AG20443 (cell line): ENCODE results near the gene ALG12.

Experiments used
- DNase-seq: peaks from one replicate; pipeline ENCODE4 v3.0.0; 2012; ENCODE audit warnings: low spot score, mixed read lengths

Gene ALG12

DNA sequence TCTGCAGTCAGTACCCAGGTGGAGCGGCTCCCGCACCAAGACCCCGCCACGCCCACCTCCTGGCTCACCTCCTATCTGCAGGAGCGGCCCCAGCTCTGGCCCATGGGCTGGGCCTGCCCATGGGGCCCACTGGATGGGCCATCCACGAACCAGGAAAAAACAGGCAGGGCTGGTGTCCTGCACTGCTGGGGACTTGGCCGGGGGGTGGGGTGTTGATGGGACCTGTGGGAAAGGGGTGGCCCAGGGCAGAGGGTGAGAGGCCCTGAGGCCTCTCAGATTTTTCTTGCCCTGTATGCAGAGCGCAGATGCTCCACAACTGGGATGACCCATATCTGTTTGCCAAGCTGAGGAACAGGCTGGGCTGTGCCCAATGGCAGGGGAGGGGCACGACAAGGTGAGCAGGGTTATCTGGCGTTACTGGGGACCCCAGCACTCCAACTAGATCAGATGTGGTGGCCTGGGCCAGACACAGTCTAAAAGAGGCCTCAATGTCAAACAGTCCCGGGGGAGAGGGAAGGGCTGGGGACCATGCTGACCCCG, 39.7 kb upstream of the ALG12 start:
- DNase-seq, result no peak

DNA sequence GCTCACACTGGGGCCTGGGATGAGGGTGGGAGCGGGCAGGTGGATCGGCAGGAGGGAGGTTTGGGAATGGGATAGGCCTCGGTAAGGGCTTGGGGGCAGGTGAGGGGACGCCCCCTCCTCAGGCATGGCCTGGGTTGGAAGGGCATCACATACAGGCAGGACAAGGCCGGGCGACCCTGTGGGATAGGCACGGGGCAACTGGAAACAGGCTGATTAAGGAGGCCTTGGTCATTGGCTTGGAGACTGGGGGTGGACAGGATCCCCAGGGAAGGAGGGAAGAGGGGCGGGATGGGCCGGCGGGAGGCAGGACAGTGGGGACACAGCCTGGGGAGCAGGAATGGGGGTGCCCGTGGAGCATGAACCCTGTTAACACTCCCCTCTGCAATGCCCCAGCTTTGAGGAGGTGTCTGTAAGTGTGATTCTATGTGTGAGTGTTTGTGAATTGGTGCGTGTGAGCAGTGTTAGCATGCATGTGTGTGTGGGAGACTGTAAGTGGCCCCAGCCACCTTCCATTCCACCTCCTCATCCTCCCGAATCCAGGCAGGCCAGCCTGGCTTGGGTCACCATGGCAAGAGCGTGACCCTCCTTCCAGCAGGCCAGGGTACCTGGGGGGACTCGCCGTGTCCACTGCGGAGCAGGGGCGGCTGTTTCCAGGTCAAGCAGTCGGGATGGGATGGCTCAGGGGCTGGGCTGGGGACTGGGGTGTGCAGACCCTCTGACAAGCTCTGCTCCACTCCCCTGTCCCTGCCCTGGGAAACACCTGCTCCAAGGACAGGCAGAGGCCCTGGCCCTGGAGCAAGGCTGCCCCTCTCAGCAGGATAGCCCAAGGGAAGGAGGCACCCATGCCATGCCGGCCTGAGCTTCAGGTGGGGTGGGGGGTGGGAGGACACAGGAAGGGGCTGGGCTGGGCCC, 38.9 kb upstream of the ALG12 start:
- DNase-seq, result no peak

DNA sequence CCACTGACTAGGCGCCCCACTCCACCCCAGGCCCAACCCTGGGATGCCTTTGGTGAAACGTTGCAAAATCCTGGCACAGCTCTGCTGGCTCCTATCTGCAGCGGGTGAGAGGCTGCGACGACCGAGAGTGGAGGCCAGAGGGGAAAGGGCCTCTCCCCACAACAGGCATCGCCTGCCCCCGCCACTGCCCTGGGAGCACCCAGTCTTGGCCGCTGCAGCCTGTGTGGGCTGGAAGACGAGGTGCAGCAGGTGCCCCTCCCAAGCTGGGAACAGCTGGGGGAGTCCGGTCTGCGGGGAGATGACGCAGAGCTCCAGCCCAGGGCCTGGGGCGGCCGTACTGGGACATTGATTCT, 38.2 kb upstream of the ALG12 start:
- no peak for DNase-seq

DNA sequence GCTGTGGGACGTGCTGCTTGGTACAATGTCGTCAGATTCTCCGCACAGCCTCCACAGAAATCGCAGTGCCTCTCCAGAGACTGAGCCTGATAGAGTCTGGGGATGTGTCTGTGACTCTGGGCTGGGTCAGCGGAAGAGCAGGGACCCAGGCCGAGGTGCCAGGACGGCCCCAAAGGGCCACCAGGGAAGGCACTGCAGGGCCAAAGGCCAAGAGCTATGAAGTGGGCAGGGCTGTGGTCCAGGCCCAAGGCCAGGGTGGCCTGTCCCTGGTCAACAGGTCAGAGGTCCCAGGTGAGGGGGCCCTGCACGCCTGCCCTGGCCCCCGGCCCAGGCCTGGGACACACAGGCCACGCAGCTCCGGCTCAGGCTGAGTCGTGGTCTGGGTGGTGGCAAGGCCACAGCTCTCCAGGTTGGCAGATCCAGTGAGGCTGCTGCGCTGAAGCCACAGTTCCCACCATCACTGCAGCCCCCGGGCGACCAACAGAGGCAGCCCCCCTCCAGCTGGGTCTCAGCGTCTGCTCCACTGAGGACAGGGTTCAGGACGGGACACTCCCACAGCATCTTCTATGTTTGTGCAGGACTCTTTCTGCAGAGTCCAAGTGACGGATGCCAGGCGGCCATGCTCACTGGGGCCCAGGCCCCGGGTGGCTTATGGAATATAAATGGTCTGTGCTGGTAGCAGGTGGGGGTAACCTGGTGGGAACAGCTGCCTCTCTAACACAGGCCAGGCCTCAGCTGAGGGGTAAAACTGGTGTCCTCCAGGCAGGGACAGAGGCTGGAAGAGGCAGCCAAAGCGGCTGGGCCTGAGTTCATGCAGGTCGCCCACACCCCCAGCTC, 37.6 kb upstream of the ALG12 start:
- DNase-seq, result no peak

DNA sequence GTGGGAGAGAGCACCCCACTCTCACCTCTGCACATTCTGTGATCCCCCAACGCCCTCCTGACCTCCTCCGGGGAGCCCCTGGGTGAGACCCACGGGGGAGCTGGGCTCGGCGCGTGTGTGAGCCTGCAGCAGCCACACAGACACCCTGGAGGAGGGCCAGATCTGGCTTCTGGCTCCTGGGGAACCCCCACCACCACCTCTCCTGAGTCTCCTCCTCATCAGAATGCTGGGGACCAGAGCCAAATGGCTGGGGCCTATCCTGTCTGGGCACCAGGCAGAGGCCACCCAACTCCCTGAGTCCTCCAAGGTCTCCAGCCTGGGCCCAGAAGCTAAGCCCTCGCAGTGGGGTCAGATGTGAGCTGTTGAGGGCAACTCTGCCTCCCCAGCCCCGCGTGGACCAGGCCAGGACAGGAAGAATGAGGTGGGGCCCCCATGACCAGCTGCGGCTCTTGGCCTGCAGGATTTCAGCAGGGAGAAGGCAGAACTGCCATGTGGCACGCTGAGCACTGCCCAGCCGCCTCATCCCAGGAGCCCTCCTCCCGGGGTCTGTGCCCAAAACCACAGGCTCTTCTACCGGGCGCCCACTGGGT, 36.8 kb upstream of the ALG12 start:
- no peak for DNase-seq

DNA sequence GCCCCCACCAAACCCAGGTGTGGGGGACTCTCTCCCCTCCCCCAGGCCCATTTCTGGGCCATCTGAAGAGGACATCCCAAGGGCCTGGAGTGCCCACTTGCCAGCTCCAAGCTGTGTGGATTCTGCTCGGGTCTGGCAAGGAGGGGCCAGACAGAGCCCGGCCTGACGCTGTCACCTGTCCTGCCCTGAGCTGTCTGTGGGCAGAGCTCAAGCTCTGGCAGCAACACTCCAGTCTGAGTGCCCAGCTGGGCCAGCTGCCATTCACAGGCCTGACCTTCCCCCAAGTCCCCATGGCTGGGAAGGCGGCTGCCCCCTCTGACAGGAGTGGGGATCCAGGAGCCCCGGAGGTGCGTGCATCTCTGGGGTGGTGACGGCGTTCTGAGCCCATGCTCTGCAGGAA, 36.1 kb upstream of the ALG12 start:
- no peak for DNase-seq

DNA sequence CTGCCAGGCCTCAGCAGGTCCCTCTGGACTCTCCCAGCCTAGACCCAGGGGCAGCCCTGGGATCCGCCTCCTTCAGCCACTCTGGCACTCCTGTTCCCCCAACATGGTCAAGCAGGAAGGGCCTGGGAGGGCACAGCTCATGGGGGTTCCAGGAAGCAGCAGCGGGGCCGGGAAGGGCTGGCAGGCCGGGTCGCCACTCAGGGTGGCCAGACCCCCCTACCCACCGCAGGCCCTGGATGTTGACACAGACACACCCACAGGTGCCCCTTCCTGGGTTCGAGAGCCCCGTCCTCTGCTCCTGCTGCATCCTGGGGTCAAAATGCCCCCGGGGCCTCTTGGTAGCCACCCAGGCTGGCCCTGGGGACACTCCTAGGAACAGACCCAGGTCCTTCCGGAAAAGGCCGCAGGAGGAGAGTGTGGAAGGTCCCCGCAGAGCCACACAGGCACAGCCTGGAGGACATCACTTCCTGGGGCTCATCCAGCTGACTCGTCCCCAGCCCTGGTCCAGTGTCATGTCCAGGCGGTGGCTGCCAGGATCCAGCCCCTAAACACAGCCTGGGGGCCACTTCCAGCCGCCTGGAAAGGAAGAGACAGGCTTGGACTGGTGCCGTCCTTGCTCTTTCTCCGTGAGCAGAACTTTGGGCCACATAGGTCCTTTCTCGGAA, 35.6 kb upstream of the ALG12 start:
- no peak for DNase-seq

DNA sequence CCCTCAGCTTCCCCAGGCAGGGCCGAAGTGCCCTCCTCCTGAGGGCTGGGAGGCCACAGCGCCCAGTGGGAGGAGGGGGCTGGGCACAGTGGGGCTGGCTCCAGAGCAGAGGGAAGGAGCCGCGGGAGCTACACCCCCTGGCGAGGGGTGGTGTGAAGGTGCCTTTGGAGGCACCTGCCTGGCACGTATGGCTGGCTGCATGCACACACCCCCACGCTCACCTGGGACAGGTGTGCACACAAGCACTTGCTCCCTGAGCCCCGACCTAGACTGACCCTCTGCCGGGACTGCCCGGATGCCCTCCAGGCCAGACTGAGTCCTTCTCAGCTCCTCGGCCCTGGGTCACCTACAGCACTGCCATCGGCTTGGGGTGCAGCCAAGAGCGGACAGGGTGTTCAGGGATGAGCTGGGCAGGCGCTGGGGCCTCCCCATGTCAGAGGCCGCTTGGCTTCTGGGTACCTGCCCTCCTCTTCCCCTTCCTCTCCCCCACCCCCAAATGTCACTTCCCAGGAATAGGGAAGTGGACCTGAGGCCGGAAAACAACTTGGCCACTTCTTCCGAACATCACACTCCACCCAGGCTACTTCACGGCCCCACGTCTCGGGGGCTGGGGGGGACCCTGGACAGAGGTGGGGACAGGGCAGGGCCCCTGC, 34.9 kb upstream of the ALG12 start:
- no peak for DNase-seq

DNA sequence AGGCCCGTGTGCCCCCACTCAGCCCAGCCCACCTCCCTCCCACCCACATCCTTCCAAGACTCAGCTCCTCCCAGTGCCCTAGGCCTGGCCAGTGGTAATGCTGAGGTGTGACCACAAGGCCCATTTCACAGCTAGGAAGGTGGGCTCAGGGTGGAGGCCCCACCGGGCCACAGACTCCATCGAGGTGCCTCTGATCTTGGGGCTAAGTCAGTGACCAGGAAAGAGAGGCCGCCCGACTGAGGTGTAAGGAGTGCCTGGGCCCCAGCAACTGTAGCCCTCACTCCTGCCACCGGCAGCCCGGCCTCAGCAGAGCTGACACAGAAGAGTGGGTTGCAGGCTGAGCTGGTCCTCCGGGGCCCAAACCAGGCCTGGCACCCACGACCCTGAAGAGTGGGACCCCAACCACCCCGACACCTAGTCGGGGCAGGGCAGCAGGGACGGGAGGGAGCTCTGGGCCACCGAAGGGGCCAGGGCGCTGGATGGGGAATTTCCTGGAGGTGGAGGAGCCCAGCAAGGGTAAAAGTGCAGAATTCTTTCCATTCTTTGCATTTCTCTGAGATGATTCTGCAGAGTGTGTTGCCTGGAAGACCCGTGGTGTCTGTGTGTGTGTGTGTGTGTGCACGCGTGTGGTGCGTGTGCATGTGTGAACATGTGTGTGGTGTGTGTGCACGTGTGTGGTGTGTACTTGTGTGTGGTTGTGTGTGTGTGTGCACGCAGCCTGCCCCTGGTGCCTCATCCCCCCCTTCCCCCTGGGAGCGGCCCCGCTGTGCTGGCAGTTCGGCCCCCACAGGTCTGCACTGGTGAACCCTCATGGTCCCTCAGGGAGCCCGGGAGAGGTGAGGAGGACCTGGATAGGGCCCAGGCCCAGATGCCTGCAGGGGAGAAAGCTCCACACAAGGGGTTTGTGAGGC, 34.0 kb upstream of the ALG12 start:
- peak; percentile 81 for DNase-seq

DNA sequence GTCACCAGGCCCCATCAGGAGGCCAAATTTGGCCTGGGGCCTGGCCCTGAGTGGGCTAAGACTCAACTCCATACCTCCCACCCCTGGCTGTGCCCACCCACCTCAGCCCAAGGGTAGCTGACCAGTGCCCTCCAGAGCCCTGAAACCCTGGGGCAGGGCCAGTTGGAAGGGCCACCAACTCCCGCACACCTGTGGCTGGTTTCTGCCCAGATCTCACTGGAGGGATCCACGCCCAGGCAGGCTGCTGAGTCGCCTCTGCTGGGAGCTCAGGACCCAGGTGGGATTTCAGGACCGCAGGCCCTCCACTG, 33.4 kb upstream of the ALG12 start:
- no peak for DNase-seq

DNA sequence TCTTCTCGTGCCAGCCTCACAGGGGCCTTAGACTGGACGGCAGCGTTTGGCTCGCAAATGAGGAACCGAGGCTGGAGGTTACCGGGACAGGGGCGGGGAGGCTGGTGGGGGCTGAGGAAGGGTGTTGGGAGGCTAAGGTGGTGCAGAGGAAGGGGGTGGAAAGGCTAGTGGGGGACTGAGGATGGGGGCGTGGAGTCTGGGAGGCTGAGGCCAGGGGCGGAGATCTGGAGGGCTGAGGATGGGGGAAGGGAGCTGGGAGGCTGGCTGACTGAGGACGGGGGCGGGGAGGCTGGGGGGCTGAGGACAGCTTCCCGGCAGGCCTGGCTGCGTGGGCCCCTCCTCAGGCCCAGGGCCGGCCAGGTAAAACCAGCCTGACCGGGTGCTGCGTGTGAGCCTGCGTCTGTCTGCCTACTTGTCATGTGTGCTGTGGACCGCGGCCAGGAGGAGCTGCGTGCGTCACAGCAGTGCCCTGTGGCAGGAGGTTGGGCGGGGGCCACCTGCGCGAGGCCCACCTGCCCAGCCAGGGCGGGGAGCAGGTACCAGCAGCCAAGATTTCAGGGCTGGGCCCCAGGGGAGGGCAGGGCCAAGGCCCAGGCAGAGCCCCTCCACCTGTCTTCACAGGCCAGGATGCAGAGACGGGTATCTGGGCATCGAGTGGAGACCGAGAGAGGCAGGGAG, 32.9 kb upstream of the ALG12 start:
- no peak for DNase-seq

DNA sequence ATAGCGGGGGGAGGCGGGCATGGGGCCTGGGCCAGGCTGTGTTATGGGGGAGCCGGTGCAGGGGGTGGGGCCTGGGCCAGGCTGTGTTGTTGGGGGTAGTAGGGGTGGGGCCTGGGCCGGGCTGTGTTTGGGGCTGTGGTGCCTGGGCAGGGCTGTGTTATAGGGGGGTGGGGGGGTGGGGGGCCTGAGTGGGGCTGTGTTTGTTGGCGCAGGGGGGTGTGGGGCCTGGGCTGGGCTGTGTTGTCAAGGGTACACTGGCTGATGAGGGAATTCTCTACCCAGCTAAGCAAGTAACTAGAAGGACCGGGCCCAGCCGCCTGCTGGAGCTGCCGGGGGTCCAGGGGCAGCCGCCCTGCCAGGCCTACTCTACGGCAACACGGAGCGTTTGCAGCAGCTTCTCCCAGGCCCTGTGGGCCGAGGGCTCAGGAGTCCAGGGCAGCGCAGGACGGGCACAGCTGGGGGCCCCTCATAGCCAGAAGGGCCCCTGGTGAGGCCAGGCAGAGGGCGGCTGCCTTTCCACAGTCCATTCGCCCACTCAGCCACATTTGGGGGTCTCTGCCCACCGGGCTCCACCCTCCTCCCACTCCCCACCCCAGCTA, 32.3 kb upstream of the ALG12 start:
- no peak for DNase-seq

DNA sequence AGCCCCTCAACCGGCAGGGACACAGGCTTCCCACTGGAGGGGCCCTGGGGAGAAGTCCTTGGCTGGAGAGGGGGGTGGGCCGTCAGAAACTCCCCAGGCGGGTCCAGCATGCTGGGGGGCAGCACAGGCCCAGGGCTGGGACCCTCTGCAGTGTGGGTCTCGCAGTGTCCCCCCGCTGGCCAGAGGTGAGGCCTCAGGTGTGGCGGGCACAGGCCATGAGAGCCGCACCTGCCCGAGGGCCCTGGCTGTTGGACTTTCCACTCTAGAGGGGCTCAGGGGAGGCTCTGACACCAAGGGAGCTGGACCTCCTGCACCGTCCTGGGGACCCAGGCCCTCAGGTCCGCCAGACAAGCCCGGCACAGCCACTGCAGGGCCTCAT, 31.7 kb upstream of the ALG12 start:
- DNase-seq, result no peak

DNA sequence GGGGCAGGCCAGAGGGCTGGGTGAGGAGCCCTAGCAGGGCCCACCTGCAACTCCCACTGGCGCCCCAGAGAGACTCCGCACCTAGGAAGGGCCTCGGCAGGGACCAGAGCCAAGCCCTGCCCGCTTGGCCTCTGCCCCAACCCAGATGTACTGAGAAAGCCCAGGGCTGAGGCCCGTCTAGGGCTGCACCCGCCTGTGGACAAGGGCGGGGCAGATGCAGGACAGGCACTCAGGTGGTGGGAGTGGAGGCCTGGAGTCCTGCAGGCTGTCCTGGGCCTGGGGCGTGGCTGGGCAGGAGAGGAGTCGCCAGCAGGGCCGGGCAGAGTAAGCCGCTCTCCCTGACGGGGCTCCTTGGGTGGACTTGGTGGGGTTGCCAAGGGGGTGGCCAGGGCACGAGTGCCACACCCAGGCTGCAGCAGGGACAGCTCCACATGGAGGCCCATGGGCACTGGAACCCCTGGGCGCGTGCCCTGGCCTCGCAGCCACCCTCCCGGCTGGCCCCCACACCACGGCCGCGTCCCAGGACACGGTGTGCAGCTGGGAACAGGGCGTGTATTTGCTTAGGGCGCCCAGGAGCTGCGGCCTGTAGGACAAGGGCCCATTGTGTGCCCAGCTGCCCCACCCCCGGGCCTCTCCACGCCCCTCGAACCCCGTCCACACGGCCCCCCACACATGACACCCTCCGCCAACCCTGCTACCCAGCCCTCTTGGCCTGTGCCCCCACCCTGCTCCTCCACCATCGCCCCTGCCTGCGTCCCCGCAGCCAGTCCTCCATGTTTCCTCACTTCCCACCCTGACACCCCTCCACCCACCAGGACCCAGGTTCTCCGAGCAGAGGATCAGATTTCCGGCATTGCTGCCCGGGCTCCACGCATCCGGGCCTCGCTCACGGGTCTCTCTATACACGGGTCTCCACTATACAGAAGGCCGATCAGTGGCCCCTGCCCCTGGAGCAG, 31.0 kb upstream of the ALG12 start:
- DNase-seq, result no peak

DNA sequence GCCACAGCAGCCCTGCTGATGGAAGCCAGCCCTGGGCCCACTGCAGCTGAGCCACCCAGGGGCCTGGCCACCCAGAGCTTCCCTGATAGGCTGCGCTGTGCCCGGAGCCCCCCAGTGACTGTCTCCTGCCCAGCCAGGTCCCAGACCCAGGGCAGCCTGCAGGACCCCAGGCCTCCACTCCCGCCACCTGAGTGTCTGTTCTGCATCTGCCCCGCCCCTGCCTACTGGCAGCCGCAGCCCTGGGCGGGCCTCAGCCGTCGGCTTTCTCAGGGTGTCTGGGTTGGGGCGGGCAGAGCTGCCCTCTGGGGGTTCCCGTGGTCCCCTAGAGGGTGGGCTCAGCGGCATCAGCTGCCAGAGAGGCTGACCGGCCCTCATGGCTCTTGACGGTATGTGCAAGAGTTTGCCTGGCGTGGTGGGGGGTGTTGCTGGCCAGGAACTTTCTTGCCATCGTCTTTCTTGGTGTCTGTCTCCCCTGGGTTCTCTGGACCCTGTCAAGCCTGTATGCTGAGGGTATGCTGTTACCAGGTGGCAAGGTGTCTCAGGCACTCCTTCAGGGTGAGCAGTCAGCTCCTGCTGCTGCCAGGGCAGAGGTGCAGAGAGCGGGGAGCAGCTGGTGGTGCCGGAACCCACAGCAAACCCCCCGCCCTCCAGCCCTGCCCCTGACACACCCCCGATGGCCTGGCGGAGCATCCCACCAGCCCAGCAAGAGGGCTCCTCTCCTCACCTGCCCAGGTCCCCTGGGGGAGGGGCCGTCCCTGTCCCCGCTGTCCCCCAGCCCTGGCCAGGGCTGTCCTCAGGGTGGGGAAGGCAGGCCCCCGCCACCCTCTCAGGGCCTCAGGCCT, 30.1 kb upstream of the ALG12 start:
- no peak for DNase-seq

DNA sequence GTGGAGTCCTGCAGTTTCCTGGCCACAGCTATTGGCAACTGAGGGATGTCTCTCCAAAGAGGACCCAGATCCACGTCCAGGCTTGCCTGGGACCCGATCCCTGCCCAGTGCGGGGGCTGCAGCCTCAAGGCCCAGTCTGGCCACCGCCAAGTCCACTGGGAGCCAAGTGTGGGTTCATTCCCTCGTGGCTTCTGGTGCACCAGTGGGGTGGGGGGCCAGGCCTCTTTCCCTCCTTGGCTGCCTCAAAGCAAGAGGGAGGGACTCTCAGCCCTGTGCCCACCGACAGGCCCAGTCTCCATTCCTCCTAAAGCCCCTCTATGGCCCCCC, 29.0 kb upstream of the ALG12 start:
- DNase-seq, result no peak

DNA sequence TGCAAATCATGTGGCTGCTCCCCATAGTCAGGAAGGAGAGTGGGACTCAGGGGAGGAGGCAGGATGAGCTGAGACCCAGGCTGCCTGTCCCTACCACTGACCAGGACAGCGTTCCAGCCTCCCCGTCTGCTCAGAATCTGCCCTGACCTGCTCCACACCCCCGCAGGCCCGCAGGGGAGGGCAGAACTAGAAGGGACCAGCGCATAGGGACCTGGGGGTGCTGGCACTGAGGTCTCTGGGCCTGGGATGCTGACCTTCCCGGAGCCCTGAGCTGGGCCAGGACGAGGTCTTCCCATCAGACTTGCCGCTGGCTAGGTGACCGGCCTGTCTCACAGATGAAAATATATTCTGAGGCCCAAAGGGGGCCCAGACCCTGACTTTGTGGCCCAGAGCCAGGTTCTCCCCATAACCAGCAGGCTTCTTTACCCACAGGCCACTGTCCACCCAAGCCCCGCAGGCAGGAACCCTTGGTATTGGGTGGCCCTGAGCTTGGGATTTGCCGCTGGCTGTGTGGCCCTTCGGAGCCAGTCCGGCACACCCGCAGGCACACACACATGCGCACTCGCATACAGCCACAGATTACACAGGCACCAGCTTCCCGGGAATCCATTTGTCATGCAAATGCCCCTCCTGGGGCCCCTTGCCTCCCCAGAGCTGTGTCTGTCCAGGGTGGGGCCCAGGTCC, 28.5 kb upstream of the ALG12 start:
- no peak for DNase-seq
